GM15510 (cell line): ENCODE data around the gene LRRC15.

Source experiments
- POLR2A ChIP-seq: IDR thresholded peaks from 3 replicates; pipeline ENCODE4 v1.6.1; 2011; ENCODE audit warnings: borderline replicate concordance; ENCODE audit not compliant: insufficient read length; ENCODE audit errors: extremely low read depth

The LRRC15 gene

GRCh38 chr3:194379231-194379630, 9.7 kb upstream of the LRRC15 start:
- TF ChIP-seq POLR2A: no peak

DNA sequence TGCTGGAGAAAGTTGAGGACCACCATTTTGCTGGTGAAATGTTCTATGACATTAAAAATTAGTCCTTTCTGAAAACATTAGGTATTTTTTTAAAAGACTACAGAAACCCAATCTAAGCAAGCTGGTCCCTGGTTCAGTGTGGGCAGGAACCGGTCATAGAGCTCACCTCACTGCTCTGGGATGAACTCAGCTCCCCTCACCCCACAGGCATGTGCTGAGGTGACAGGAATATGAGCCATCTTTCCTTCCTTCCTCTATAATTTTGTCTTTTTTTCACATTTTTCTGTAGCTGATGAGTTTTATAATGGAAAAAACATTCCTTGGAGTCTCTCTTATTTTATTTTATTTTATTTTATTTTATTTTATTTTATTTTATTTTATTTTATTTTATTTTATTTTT, 8.2 kb upstream of the LRRC15 start:
- no peak for TF ChIP-seq POLR2A

DNA sequence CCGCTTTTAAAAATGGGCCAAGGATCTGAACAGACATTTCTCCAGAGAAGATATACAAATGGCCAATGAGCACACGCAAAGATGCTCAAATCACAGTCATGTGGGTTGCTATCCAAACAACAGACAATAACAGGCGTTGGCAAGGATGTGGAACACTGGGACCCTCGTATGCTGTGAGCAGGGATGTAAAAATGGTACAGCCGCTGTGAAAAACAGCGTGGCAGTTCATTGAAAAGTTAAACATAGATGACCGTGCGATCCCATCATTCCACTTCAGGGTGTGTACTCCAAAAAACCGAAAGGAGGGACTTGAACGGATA, 6.7 kb upstream of the LRRC15 start:
- no peak for TF ChIP-seq POLR2A

DNA sequence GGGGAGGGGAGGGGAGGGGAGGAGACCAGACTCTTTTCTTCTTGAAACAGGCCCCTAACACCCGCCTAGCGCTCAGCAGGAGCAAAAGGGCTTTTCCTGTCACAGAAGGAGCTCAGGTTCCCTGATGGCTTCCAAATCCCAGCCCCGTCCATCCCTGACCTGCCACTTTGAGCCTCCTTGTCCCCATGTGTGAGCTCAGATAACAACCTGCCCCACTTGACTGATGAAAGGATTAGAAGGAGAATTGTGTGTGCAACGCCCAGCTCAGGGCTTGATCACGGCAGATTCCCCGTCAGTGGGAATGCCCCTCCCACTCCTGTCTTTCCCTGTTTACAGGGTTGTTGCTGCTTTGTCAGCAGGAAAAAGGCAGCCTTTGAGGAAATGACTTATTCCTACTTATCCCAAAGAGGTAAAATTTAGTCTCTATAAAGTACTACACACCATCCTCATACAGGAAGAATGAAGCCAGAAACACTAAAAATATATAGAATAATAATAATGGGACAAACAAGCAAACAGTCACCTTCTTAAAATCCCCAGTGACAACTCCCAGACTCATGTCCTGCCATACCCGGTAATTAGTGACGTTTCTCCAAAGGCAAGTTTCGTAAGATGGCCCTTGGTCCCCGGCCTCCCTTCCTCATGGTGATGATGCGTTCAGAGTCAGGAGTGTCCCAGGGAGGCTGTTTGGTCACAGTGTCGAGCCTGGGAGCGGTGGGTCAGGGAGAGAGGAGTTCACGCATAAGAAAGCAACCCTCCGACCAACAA, 6.1 kb upstream of the LRRC15 start:
- TF ChIP-seq POLR2A: no peak

DNA sequence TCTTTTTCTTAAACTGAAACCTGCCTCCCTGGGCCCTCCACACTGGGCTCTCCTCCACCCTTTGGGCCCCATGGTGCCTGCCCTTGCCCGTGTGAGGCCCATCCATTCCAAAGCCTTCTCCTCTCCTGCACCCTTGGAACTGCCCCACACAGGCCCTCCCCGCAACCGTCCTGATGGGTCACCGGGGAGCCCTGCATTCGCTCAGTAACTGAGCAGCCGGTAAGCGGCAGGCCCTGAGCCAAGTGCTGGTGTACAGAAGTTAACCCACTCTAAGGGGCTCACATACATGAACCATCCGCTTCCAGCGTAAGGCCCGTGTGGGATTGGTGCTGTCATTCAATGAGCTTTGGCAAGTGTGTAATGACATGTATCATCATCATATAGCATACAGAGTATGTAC, 5.4 kb upstream of the LRRC15 start:
- TF ChIP-seq POLR2A: no peak

DNA sequence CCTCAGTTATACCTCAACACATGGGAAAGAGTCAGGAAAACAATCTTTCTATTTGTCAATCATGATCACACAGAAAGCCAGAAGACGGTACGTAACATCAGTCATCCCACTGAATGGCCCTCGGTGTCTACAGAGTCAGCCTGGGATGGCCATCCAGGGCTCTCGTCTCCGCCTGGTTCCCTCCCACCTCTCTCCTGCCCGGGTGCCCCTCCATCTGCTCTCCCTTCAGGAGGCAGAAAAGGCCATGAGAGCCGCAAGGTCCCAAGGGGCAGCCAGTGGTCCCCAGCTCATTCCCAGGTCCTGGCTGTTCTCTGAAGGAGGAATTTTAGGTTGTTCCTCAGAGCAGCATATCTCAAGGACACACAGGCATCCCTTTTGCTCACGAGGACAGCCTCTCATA, 4.4 kb upstream of the LRRC15 start:
- TF ChIP-seq POLR2A: no peak

DNA sequence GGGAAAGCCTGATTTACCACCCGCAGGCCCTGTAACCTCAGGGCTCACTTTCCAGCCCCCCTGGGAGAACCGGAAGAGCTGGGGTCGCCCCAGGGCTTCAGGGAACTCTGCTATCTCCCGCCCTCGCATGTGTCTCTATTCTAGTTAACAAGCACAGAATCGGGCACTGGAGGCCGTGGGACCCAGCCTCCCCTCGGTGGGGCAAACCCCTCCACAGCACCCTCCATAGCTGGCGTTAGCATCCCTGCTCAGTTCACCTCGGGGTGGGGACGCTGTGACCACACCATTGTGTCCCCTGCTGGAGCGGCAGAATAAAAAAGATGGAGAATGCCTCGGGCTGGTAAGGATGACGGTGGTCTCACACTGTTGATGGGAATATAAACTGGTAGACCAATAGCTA, 3.5 kb upstream of the LRRC15 start:
- TF ChIP-seq POLR2A: no peak

- TF ChIP-seq POLR2A: no peak
Observed at GRCh38 chr3:194370753-194371152, 1.2 kb upstream of the LRRC15 start.

DNA sequence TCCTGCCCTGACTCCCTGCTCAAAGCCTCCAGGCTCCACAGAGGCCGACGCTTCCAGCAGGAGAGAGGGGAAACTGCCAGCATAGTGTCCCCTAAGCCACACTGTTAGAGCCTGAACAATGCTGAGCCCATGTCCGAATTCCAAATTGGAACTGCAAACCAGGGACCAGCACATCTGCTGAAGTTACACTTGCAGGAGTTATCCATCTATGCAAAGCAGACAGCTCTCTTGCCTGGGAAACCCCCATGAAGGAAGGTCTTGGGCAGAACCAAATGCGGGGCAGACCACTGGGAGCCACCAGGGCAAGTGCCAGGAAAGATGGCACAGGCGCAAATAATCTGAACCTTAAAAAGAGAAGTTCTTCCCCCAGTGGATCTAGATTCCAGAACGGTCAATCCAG, 625 bp downstream of the LRRC15 start:
- TF ChIP-seq POLR2A: no peak

- TF ChIP-seq POLR2A: no peak
Observed at GRCh38 chr3:194367992-194368841, 1.3 kb downstream of the LRRC15 start.

GRCh38 chr3:194365978-194366490, 3.5 kb downstream of the LRRC15 start:
- TF ChIP-seq POLR2A: no peak

DNA sequence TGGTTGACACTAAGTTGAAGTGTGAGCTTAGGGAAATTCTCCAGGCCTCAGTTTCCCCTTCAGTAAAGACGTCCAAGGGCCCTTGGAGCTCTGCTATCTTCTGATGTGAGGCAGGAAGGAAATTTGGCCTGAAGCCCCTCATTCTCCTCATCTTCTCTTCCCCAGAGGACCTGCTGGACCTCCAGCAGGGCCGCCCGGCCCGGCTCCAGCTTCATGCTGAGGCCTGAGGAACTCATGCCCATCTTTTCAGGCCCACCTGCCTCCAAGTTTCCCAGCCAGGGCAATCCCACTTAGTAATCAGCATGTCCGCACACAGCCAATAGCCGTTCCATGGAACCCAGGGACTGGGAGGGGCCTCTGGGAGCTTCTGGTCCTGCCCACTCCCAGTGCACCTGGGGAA, 4.0 kb downstream of the LRRC15 start:
- TF ChIP-seq POLR2A: no peak

GRCh38 chr3:194364652-194365434, 4.7 kb downstream of the LRRC15 start:
- no peak for TF ChIP-seq POLR2A

- no peak for TF ChIP-seq POLR2A
Observed at GRCh38 chr3:194364314-194364651, 5.3 kb downstream of the LRRC15 start.

- TF ChIP-seq POLR2A: no peak
Observed at GRCh38 chr3:194360568-194360967, 9.0 kb downstream of the LRRC15 start.
